Measurements from ENCODE around the gene MPP1. TPM values are rescaled to one million over a fixed set of nuclear protein-coding genes. Genes with fewer than 3 reads are reported as not detected.
A peak's percentile ranks its signal among the peaks of the same experiment; 100 is the strongest.

Gene MPP1
- 12.9 and 13.4 TPM in 2 replicates for total RNA-seq (2021; fragmentation: NEBNext Ultra II Directional; extraction: Animal tissue kit (Norgen Biotek cat#: 25700))
- polyA plus RNA-seq (2011; rRNA removed) = 6.2 and 7.6 TPM in 2 replicates
- polyA plus RNA-seq (2011; cell fraction: cytosol; rRNA removed) = 9.8 TPM
- 14.8 TPM for polyA plus RNA-seq (2011; cell fraction: nucleus; rRNA removed)
- 13.5 to 17.2 TPM (median 15.1 TPM) in 4 replicates for polyA plus RNA-seq (2012, experiment 1 of 2)
- 7.0 TPM for polyA plus RNA-seq (2012, experiment 2 of 2)
- 18.2 TPM for polyA plus RNA-seq (2013, experiment 1 of 2)
- 17.1 TPM for polyA plus RNA-seq (2013, experiment 2 of 2)
- polyA minus RNA-seq (2011; rRNA and poly(A)+ RNA removed) = 12.4 and 13.8 TPM in 2 replicates
- polyA minus RNA-seq (2011; cell fraction: cytosol; rRNA and poly(A)+ RNA removed) = 7.5 TPM
- 7.3 TPM for polyA minus RNA-seq (2011; cell fraction: nucleus; rRNA and poly(A)+ RNA removed)
- long read RNA-seq, experiment 1, transcript MPP1-202 (12 exons, 2,042 nt) = major isoform, 5 of 15 reads
- long read RNA-seq, experiment 1, partial matches to known transcripts = 7 of 15 reads
- long read RNA-seq, experiment 1, other reads (novel, unspliced or antisense) = 2 of 15 reads
- long read RNA-seq, experiment 2, transcript MPP1-202 (12 exons, 2,042 nt) = major isoform, 5 of 15 reads
- long read RNA-seq, experiment 2, partial matches to known transcripts = 8 of 15 reads
- long read RNA-seq, experiment 2, other reads (novel, unspliced or antisense) = 1 of 15 reads

GRCh38 chrX:154804957-154805695 lies at the start of gene MPP1:
TSS of gene MPP1 (minus strand) at chrX:154805485. CDS start at chrX:154805373, 112 bp downstream.
- CTCF ChIA-PET (ENCODE audit: partially characterized antibody) = interaction anchor here (0.9 to 1.0 kb wide), 2 partner anchors 22 to 58 kb away, joined by 3 read pairs; no protein-coding TSS in a partner anchor
- TF ChIP-seq TCF12 (IDR thresholded peaks at IDR 0.05; ENCODE audit: low read depth, low read length) (no peak), RAD21 (IDR thresholded peaks at IDR 0.05 in 1 of 2, conservative IDR thresholded peaks at IDR 0.05 in 1 of 2; ENCODE audit: low read depth in 2 of 2, low read length in 2 of 2) (no peak), RNF2 (IDR thresholded peaks at IDR 0.05; ENCODE audit: borderline replicate concordance, low read depth, low read length, missing control alignments, poor library complexity, severe bottlenecking) (no peak), EZH2 (IDR thresholded peaks at IDR 0.05; ENCODE audit: low read depth, low read length, severe bottlenecking) (no peak), SIRT6 (IDR thresholded peaks at IDR 0.05; ENCODE audit: low read length) (no peak), E2F6 (IDR thresholded peaks at IDR 0.05) (peak; percentile 39; the same call in 1 of the 2 replicates), CHD2 (IDR thresholded peaks at IDR 0.05; ENCODE audit: low read length) (no peak)

More at GRCh38 chrX:154804957-154805695, at the start of gene MPP1:
- peaks cover 0 to 7% (median 4%) of the 10 kb centered on the region in 4 experiments; a peak in 4 of 7 replicates for H3K4me1 ChIP-seq (replicated peaks in 1 of 4; ENCODE audit: control insufficient read depth in 3 of 4, insufficient read depth in 4 of 4, low read length in 3 of 4)
- H3K79me2 ChIP-seq (ENCODE audit: control insufficient read depth in 1 of 2, insufficient read depth in 2 of 2, low read length in 2 of 2) = no peaks in the 10 kb centered on the region
- peaks cover 0 to 3% of the 10 kb centered on the region in 2 experiments for H4K20me1 ChIP-seq (replicated peaks in 1 of 2; ENCODE audit: control insufficient read depth in 1 of 2, insufficient read depth in 2 of 2, low read length in 2 of 2)
- DNase-seq (ENCODE audit: low read depth in 1 of 2, low spot score in 2 of 2) = peak in 1 of 2 experiments; percentile 76
- H2BK12ac ChIP-seq (ENCODE audit: low read depth, low read length) = no peak within 1 kb of the TSS
- H3K23ac ChIP-seq (ENCODE audit: insufficient read length) = no peak within 1 kb of the TSS
- WGBS, 2 experiments (ENCODE audit: extremely low coverage in 1 of 2, insufficient coverage in 1 of 2, insufficient read length in 1 of 2, insufficient replicate concordance in 2 of 2, low coverage in 1 of 2, low lambda C conversion rate in 2 of 2, missing lambda C conversion rate in 1 of 2) = 5% methylated on average over 37 of the region's 65 CpGs; no CpG with 5 or more reads in 1 of the 2 experiments
- no peak within 1 kb of the TSS for H4K5ac ChIP-seq (ENCODE audit: insufficient read length, low read depth, low read length)
- H2BK20ac ChIP-seq (ENCODE audit: low read length) = no peak within 1 kb of the TSS
- FAIRE-seq = no peak
- H3K9me3 ChIP-seq (ENCODE audit: insufficient read depth in 2 of 2, low read depth in 1 of 2, low read length in 1 of 2) = no peaks in the 10 kb centered on the region; a peak in 1 of 4 replicates
- peaks cover 2% of the 10 kb centered on the region; the same call in 1 of the 2 replicates for H3K23me2 ChIP-seq (ENCODE audit: low read depth, low read length)
- no peaks in the 10 kb centered on the region for H3K79me1 ChIP-seq (ENCODE audit: low read depth, low read length)
- H4K8ac ChIP-seq (ENCODE audit: extremely low read depth, insufficient read depth, low read length) = peak within 1 kb of the TSS; percentile 80; the same call in 1 of the 2 replicates
- H2BK15ac ChIP-seq (ENCODE audit: low read length) = no peak within 1 kb of the TSS
- H3K18ac ChIP-seq (ENCODE audit: extremely low read depth, low read length) = no peak within 1 kb of the TSS; the same call in 1 of the 2 replicates
- H2BK5ac ChIP-seq (ENCODE audit: low read depth, low read length) = no peak within 1 kb of the TSS
- peaks cover 0 to 27% (median 19%) of the 10 kb centered on the region in 4 experiments; a peak in 6 of 7 replicates for H3K27me3 ChIP-seq (replicated peaks in 1 of 4; ENCODE audit: control insufficient read depth in 3 of 4, extremely low read depth in 1 of 4, insufficient read depth in 3 of 4, low read length in 3 of 4)
- H2AK5ac ChIP-seq (ENCODE audit: low read depth, low read length) = no peak within 1 kb of the TSS
- no peak within 1 kb of the TSS for H3K27ac ChIP-seq (ENCODE audit: low read depth, low read length)
- no peak within 1 kb of the TSS for H4K91ac ChIP-seq (replicated peaks; ENCODE audit: insufficient read length, low read length)
- POLR2A ChIA-PET (ENCODE audit: partially characterized antibody) = interaction anchor here (0.8 to 1.6 kb wide), 4 partner anchors 13 to 39 kb away, joined by 3 to 6 read pairs (median 4); no protein-coding TSS in a partner anchor
- no peak within 1 kb of the TSS for H3K56ac ChIP-seq (replicated peaks; ENCODE audit: insufficient read length, low read depth, low read length)
- no peak within 1 kb of the TSS; a peak in 3 of 7 replicates for H3K9ac ChIP-seq (replicated peaks in 1 of 4; ENCODE audit: extremely low read depth in 1 of 4, low read depth in 3 of 4, low read length in 3 of 4)
- H3K4me3 ChIP-seq (ENCODE audit: extremely low read depth in 1 of 4, insufficient read depth in 2 of 4, low read depth in 3 of 4, low read length in 4 of 4) = peak within 1 kb of the TSS; percentile 45 to 64 (median 55)
- H3K4me2 ChIP-seq (ENCODE audit: insufficient read depth in 1 of 2, low read depth in 2 of 2, low read length in 2 of 2) = peak within 1 kb of the TSS; percentile 86 to 92
- H2AFZ ChIP-seq (ENCODE audit: low read length) = no peak within 1 kb of the TSS; the same call in 1 of the 2 replicates
- H3K4ac ChIP-seq (replicated peaks; ENCODE audit: insufficient read length, low read depth, low read length) = no peak within 1 kb of the TSS
- no peak within 1 kb of the TSS for H2BK120ac ChIP-seq (replicated peaks; ENCODE audit: low read depth, low read length)
- no peaks in the 10 kb centered on the region for H3K36me3 ChIP-seq (ENCODE audit: control insufficient read depth in 2 of 4, insufficient read depth in 4 of 4, low read length in 3 of 4)
- no peak within 1 kb of the TSS for H3K14ac ChIP-seq (ENCODE audit: insufficient read length)

All from H1 (cell line).